22Rv1 (cell line): ENCODE data around the gene BEND7.

ENCODE experiments used
- CTCF ChIP-seq: fragments of 450-650 bp; IDR thresholded peaks from 2 replicates; pipeline ENCODE4 v1.5.1; 2017; ENCODE audit warnings: mild to moderate bottlenecking
- ZFX ChIP-seq: fragments of 450-650 bp; IDR thresholded peaks from 2 replicates; pipeline ENCODE4 v1.6.1; 2017; ENCODE audit warnings: antibody characterized with exemption, borderline replicate concordance

GRCh38 chr10:13496931-13497330 lies 31.9 kb downstream of the BEND7 start:
- TF ChIP-seq CTCF (no peak), ZFX (no peak)
